Activated CD4-positive, alpha-beta T cell treated with anti-CD3 and anti-CD28 coated beads, Interleukin-2, amount 10 ng/mL, durations not matched to agents 7 days and 5 days (primary cell): Measurements from ENCODE around the gene DHODH. TPM values are rescaled to one million over a fixed set of nuclear protein-coding genes. Genes with fewer than 3 reads are reported as not detected.

Experiments used
- CTCF ChIA-PET: fragments of 350-600 bp; sonication (Branson Sonifier 250); formaldehyde crosslinking; loops from one replicate; lab custom pipeline; 2021; ENCODE audit warnings: antibody characterized with exemption; lab: Charles Lee
- POLR2A ChIA-PET: fragments of 350-600 bp; sonication (Branson Sonifier 250); formaldehyde crosslinking; loops from one replicate; lab custom pipeline; 2021; ENCODE audit warnings: antibody characterized with exemption; lab: Charles Lee
- DNase-seq: peaks from one replicate; pipeline ENCODE4 v3.0.0-alpha.2; 2020
- H3K27ac Mint-ChIP-seq: one replicate; pipeline ENCODE4 v1.8.0; 2021; ENCODE audit warnings: mild to moderate bottlenecking, moderate library complexity, mixed read lengths
- H3K27me3 Mint-ChIP-seq: one replicate; pipeline ENCODE4 v1.8.0; 2021; ENCODE audit warnings: mixed read lengths
- H3K36me3 Mint-ChIP-seq: one replicate; pipeline ENCODE4 v1.8.0; 2021; ENCODE audit warnings: low read depth, mixed read lengths
- H3K4me1 Mint-ChIP-seq: one replicate; pipeline ENCODE4 v1.8.0; 2021; ENCODE audit warnings: mixed read lengths
- H3K4me3 Mint-ChIP-seq: one replicate; pipeline ENCODE4 v1.8.0; 2021; ENCODE audit warnings: mild to moderate bottlenecking, moderate library complexity, mixed read lengths
- H3K9me3 Mint-ChIP-seq: one replicate; pipeline ENCODE4 v1.8.0; 2021; ENCODE audit warnings: mixed read lengths
- total RNA-seq, 2 experiments: library from RNA; stranded (reverse); gene quantifications; one replicate each; pipeline ENCODE4 v1.2.3, GENCODE V29; 2021

The DHODH gene
- total RNA-seq, 2 experiments from 2014 or later, result 10.9 to 11.8 TPM

DNA sequence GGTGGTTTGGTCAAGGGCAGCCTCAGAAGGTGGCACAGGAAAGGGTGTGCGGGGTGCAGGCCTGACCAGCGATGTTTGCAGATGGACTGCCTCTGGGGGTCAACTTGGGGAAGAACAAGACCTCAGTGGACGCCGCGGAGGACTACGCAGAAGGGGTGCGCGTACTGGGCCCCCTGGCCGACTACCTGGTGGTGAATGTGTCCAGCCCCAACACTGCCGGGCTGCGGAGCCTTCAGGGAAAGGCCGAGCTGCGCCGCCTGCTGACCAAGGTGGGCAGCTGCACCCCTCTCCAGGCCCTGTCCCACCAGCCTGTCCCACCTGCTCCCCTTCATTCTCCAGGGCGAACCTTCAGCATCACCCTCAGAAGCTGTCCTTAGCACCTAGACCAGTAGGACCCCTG lies 12.5 kb downstream of the DHODH start:
- CTCF ChIA-PET, result no interaction called here
- Mint-ChIP-seq H3K27me3 (no peaks in the 10 kb centered on the region), H3K36me3 (peaks cover 12% of the 10 kb centered on the region)

DNA sequence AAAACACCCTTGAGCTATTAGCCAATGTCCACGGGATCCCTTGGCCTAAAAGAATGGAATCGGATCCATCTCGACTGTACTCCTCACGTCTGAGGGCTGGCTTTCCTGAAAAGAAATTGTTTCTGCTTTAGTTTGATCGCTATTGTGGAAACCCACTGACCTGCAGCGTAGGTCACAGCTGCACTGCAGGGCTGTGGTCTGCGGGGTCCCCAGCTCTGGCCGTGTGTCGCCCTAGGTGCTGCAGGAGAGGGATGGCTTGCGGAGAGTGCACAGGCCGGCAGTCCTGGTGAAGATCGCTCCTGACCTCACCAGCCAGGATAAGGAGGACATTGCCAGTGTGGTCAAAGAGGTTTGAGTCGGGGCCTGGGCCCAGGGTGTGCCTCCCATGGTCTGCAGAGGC lies 13.6 kb downstream of the DHODH start:
- H3K4me3 Mint-ChIP-seq, result no peak overlapping the region
- no peak for DNase-seq
- no peaks in the 10 kb centered on the region for H3K27me3 Mint-ChIP-seq
- H3K9me3 Mint-ChIP-seq, result no peaks in the 10 kb centered on the region
- CTCF ChIA-PET, result no interaction called here
- POLR2A ChIA-PET, result no interaction called here
- no peaks in the 10 kb centered on the region for H3K4me1 Mint-ChIP-seq
- peaks cover 12% of the 10 kb centered on the region for H3K36me3 Mint-ChIP-seq
- no peak overlapping the region for H3K27ac Mint-ChIP-seq

More for the DNA sequence above, 12.5 kb downstream of the DHODH start:
- Mint-ChIP-seq H3K4me1 (no peaks in the 10 kb centered on the region), H3K4me3 (no peak overlapping the region), H3K9me3 (no peaks in the 10 kb centered on the region), H3K27ac (no peak overlapping the region)
- POLR2A ChIA-PET, result no interaction called here
- no peak for DNase-seq

DNA sequence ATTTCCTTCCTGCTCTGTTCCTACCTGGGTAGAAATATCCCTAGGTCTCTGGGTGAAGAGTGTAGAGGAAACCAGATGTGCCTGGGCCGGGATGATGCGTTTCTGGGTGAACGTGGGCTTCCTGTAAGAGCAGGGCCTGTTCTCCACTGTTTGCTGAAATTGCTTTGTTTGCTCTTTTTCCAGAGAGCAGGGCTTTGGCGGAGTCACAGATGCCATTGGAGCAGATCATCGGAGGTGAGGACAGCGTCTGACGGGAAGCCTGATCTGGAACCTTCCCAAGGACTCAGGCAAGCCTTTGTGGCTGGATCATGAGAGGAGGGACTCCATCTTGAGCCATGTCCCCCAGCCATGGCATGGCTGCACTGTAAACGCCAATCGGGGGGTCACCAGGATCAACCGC lies 15.4 kb downstream of the DHODH start:
- ChIA-PET POLR2A (no interaction called here), CTCF (no interaction called here)
- Mint-ChIP-seq H3K4me3 (no peak overlapping the region), H3K36me3 (peaks cover 13% of the 10 kb centered on the region), H3K9me3 (no peaks in the 10 kb centered on the region), H3K4me1 (no peaks in the 10 kb centered on the region), H3K27me3 (no peaks in the 10 kb centered on the region), H3K27ac (peak overlapping the region; percentile 66)
- no peak for DNase-seq

DNA sequence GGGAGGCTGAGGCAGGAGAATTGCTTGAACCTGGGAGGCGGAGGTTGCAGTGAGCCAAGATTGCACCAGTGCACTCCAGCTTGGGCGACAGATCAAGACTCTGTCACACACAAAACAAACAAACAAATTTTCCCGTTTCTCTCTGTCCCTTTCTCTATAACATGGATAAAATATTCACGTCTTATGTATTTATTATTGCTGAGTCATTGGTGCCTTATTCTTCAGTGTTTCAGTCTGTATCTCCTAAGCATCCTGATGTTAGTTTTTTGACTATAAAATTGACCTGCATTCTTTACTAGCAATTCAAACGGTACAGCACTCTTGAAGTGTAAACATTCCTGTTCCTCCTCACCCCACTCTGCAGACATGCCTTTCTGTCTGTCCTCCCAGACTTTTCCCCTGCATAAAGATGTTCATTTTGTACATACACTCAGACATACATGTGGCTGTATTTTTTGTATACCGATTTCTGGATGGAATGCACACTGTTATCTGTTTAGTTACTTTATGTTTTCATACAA lies 16.4 kb downstream of the DHODH start:
- DNase-seq, result no peak
- Mint-ChIP-seq H3K9me3 (no peaks in the 10 kb centered on the region), H3K27ac (no peak overlapping the region), H3K4me1 (no peaks in the 10 kb centered on the region), H3K27me3 (no peaks in the 10 kb centered on the region), H3K4me3 (no peak overlapping the region), H3K36me3 (peaks cover 14% of the 10 kb centered on the region)
- CTCF ChIA-PET, result no interaction called here
- POLR2A ChIA-PET, result no interaction called here

DNA sequence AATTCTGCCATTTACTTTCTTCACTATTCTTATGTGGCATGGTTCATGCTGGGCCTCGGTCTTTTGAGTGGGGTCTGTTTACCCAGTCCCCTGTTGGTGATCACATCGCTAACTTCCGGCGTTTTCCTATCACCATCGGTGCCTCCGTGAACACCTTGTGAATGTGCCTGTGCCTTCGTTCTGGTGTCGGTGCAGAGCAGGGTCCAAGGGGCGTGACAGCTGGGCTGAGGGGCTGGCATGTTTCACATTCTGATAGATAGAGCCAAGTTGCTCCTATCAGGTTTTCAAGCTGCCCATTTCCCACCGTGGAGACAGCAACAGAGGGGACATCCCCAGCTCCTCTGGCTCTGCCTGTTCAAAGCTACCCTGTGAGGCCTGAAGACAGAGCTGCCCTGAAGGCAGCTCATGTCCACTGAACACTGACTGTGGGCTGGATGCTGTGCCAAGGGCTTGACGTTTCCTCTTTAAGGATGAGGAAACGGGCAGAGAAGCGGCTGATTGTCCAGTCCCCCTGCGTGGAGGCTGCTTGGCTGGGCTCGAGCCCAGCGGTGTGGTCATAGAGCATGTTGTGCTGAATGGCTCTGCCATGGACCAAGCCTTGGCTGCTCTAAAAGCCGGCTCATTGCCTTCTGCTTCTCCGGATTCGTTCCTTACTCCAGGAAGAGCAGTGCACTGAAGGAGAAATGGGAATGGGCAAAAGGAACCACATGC lies 17.0 kb downstream of the DHODH start:
- ChIA-PET POLR2A (no interaction called here), CTCF (interaction anchor here (0.6 kb wide), 1 partner anchor 917 kb away, joined by 5 read pairs; no protein-coding TSS in a partner anchor)
- Mint-ChIP-seq H3K27ac (no peak overlapping the region), H3K4me3 (no peak overlapping the region), H3K27me3 (no peaks in the 10 kb centered on the region), H3K4me1 (no peaks in the 10 kb centered on the region), H3K9me3 (no peaks in the 10 kb centered on the region), H3K36me3 (peaks cover 14% of the 10 kb centered on the region)
- no peak for DNase-seq

DNA sequence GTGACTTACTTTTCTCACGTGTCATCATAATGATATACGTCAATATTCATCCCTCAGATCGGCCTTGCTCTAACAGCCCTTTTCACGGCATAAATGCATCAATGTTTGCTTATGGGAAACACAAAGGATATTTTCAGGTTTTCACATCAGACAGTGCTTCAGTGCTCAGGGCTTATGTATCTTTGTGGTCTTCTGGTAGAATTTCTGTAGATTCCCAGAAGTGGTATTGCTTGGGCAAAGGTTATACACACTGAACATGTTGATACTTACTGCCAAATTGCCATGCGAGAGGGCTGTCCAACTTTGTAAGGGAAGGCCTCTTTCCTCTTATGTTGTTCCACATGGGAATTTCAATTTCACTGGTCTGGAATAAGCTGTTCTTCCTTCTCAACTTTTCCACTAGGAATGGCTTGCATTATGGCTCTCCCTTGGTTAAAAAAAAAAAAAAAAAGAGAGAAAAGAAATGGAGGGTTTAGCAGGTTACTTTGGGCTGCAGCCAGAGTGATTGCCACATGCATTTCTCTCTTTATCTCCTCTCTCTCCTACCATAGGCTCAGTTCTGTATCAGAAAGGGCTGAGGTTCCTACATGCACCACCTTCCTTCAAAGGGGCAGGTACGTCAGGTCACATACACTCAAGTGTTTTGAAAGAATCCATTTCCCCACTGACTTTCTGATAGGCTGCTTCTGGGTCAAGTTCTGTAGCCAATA lies 19.3 kb downstream of the DHODH start:
- no peak for DNase-seq
- no peaks in the 10 kb centered on the region for H3K27me3 Mint-ChIP-seq
- POLR2A ChIA-PET, result no interaction called here
- H3K9me3 Mint-ChIP-seq, result no peaks in the 10 kb centered on the region
- CTCF ChIA-PET, result interaction anchor here (0.5 to 0.6 kb wide), 2 partner anchors 10 to 224 kb away, joined by 3 read pairs; no protein-coding TSS in a partner anchor
- no peak overlapping the region for H3K4me3 Mint-ChIP-seq
- H3K27ac Mint-ChIP-seq, result no peak overlapping the region
- H3K36me3 Mint-ChIP-seq, result peaks cover 14% of the 10 kb centered on the region
- H3K4me1 Mint-ChIP-seq, result no peaks in the 10 kb centered on the region

DNA sequence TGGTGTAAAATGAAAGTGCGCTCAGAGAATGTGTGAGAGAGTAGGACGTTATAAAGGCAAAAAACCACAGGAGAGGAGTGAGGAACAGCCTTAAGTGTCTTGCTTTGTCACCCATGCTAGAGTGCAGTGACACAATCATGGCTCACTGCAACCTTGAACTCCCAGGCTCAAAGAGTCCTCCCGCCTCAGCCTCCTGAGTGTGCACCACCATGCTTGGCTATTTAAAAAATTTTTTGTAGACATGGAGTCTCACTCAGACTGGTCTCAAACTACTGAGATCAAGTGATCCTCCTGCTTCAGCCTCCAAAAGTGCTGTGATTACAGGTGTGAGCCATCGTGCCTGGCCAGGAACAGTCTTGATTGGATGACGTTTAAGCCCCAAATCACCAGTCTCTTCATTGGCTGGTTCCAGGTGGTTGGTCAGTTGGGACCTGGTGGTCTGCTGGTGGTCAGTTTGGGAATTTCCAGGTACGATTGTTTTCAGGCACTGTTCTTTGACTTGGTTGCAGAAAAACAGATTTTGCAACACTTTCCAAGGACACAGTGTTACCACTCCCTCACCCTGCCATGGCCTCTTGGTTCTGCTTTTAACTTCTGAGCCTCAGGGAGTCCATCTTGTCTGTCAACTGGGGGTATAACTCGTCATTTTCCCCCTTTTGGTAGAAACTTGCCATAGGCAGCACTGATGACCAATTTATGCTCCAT lies 21.2 kb downstream of the DHODH start:
- CTCF ChIA-PET, result no interaction called here
- no peaks in the 10 kb centered on the region for H3K4me1 Mint-ChIP-seq
- POLR2A ChIA-PET, result no interaction called here
- H3K4me3 Mint-ChIP-seq, result no peak overlapping the region
- DNase-seq, result no peak
- H3K9me3 Mint-ChIP-seq, result no peaks in the 10 kb centered on the region
- H3K36me3 Mint-ChIP-seq, result peaks cover 8% of the 10 kb centered on the region
- no peaks in the 10 kb centered on the region for H3K27me3 Mint-ChIP-seq
- H3K27ac Mint-ChIP-seq, result no peak overlapping the region

DNA sequence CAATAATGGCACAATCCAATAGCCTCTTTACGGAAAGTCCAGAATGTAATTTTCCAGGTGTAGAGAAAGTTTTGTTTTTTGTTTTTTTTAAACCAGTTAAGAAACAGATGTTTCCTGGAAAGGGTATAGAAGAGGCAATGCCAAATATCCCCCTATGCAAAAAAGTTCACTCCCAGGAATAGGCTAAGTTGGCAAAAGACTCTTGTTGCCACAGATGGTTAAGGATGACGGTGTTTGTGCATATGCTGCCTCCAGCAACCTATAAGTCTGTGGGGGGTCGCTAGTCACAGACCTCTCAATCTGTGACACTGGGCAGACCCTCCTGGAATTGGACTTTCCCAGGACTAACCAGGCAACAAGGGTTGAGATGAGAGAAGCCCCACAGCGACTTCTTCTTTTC lies 24.9 kb downstream of the DHODH start:
- no peaks in the 10 kb centered on the region for H3K27me3 Mint-ChIP-seq
- ChIA-PET POLR2A (no interaction called here), CTCF (no interaction called here)
- H3K4me3 Mint-ChIP-seq, result no peak overlapping the region
- peaks cover 1% of the 10 kb centered on the region for H3K36me3 Mint-ChIP-seq
- no peak for DNase-seq
- no peaks in the 10 kb centered on the region for H3K9me3 Mint-ChIP-seq
- no peaks in the 10 kb centered on the region for H3K4me1 Mint-ChIP-seq
- H3K27ac Mint-ChIP-seq, result no peak overlapping the region

DNA sequence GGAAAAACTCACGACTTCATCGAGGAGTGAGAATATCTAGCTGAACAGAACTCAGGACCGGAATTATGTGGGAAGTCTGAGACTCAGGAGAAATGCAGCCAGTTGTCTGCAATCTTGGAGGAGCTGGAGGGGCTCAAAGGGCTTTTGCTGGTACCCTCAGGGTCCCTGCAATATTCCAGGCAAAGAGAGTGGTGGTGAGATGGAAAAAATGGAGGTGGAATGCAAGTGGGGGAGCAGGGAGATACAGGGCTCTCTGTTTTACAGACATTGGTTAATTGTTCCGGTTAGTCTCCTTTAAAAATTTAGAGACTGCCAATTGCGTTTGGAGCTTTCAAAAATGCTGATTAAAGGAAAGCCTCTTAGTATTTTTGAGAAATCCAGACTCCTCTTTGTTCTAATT lies 27.6 kb downstream of the DHODH start:
- ChIA-PET CTCF (no interaction called here), POLR2A (no interaction called here)
- H3K36me3 Mint-ChIP-seq, result no peaks in the 10 kb centered on the region
- no peaks in the 10 kb centered on the region for H3K9me3 Mint-ChIP-seq
- DNase-seq, result no peak
- H3K4me1 Mint-ChIP-seq, result no peaks in the 10 kb centered on the region
- H3K4me3 Mint-ChIP-seq, result no peak overlapping the region
- H3K27ac Mint-ChIP-seq, result no peak overlapping the region
- no peaks in the 10 kb centered on the region for H3K27me3 Mint-ChIP-seq

DNA sequence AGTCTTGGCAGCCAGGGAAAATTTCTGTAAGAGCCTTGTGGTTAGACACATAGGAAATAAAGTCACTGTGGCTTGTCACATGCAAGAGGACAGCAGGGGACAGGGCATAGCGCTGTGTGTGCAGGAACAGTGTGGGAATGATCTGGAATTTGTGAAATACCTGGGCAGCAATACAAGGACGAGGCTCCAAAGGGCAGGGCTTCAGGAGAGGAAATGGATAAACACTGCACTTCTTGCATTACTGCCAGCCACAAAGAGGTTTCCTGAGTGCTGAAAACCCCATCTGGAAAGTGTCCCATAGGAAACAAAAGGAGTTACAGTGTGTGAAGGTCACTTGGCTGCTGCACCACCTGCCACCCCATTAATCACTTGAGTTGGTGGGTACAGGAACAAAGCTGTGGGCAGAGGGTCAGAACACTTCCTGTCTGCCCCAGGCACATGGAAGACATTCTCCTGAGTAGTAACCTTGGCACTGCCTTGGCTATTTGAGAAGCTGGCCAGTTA lies 33.7 kb downstream of the DHODH start:
- CTCF ChIA-PET, result no interaction called here
- POLR2A ChIA-PET, result no interaction called here
- Mint-ChIP-seq H3K4me3 (no peak overlapping the region), H3K4me1 (no peaks in the 10 kb centered on the region), H3K9me3 (no peaks in the 10 kb centered on the region), H3K27me3 (no peaks in the 10 kb centered on the region), H3K36me3 (no peaks in the 10 kb centered on the region), H3K27ac (no peak overlapping the region)
- no peak for DNase-seq

DNA sequence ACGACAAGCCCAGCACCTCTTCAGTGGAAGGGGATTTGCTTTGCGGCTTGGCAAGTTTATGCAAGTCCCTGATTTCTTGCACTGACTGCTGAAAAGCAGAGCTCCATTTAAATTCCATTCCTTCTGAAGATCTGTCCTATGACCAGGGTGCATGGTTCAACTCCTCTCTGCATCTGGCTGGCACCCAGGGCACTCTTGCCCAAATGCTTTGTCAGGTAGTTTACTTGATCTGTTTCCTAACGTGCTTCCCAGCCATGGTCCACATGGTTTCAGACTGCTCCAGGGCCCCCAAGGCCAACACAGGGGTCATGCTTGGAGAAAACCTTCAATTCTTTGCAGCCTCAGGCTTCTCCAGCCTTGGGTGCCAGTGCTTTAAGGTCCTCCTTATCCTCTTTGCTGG lies 34.5 kb downstream of the DHODH start:
- no peak overlapping the region for H3K27ac Mint-ChIP-seq
- no peaks in the 10 kb centered on the region for H3K27me3 Mint-ChIP-seq
- no peaks in the 10 kb centered on the region for H3K9me3 Mint-ChIP-seq
- no peaks in the 10 kb centered on the region for H3K4me1 Mint-ChIP-seq
- no peak overlapping the region for H3K4me3 Mint-ChIP-seq
- CTCF ChIA-PET, result no interaction called here
- no peak for DNase-seq
- POLR2A ChIA-PET, result no interaction called here
- H3K36me3 Mint-ChIP-seq, result no peaks in the 10 kb centered on the region

DNA sequence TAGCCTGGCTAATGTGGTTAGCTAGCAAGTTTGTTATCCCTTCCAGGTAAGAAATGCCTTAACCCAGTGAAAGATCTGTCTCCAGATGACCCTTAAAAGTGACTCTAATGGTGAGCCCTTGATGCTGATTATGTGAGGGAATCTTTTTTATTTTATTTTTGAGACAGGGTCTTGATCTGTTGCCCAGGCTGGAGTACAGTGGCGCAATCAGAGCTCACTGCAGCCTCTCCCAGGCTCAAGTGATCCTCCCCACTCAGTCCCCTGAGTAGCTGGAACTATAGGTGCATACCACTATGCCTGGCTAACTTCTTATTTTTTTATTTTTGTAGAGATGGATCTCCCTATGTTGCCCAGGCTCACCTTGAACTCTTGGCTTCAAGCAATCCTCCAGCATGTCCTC lies 35.0 kb downstream of the DHODH start:
- H3K27me3 Mint-ChIP-seq, result no peaks in the 10 kb centered on the region
- ChIA-PET CTCF (no interaction called here), POLR2A (no interaction called here)
- no peak overlapping the region for H3K27ac Mint-ChIP-seq
- H3K4me1 Mint-ChIP-seq, result no peaks in the 10 kb centered on the region
- no peak for DNase-seq
- no peak overlapping the region for H3K4me3 Mint-ChIP-seq
- H3K36me3 Mint-ChIP-seq, result no peaks in the 10 kb centered on the region
- no peaks in the 10 kb centered on the region for H3K9me3 Mint-ChIP-seq

DNA sequence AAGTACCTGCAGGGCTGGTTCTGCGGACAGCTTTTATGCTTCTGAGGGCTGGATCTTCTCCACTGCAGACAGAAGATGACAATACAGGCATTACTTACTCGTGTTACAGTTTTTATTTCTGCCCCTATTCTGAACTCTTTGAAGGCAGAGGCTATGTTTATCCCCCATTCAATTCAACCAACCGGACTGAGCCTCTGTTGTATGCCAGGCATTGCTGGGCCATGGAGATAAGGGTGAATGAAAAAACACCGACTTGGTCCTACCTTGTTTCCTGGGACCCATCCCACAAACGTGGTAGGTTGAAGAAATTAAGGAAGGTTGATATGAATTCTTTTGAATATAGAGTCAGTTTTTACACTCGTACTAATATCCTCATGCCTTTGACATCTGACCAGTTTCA lies 35.8 kb downstream of the DHODH start:
- DNase-seq, result no peak
- Mint-ChIP-seq H3K9me3 (peaks cover 5% of the 10 kb centered on the region), H3K27ac (no peak overlapping the region), H3K27me3 (no peaks in the 10 kb centered on the region), H3K4me1 (no peaks in the 10 kb centered on the region), H3K36me3 (peaks cover 3% of the 10 kb centered on the region), H3K4me3 (no peak overlapping the region)
- POLR2A ChIA-PET, result no interaction called here
- CTCF ChIA-PET, result no interaction called here
